AG09309 (cell line): ENCODE results near the gene SESTD1.
A peak's percentile ranks its signal among the peaks of the same experiment; 100 is the strongest.
"Not testable (repeated sequence)": the region's sequence is repeated elsewhere in the genome, so short reads cannot be mapped to it uniquely, and the experiment has no call there.

Source experiments
- DNase-seq: peaks from one replicate; pipeline ENCODE4 v3.0.0-alpha.2; 2010; ENCODE audit warnings: low read depth
- H3K4me3 ChIP-seq: 2 replicates; pipeline ENCODE4 v1.5.1; 2011; ENCODE audit warnings: mild to moderate bottlenecking, low read depth, low read length, moderate library complexity; ENCODE audit not compliant: control insufficient read depth
- TF ChIP-seq, protein P1 (sequence below): IDR thresholded peaks from 2 replicates; pipeline ENCODE4 v1.5.1; 2011; ENCODE audit warnings: mild to moderate bottlenecking, low read depth, low read length, inconsistent platforms; ENCODE audit not compliant: insufficient read depth, control insufficient read depth; ENCODE audit errors: missing control alignments

The SESTD1 gene

GRCh38 chr2:179218848-179219594, 45.6 kb downstream of the SESTD1 start:
- peak; percentile 74 for DNase-seq
- H3K4me3 ChIP-seq: no peak overlapping the region
- TF ChIP-seq, protein P1, sequence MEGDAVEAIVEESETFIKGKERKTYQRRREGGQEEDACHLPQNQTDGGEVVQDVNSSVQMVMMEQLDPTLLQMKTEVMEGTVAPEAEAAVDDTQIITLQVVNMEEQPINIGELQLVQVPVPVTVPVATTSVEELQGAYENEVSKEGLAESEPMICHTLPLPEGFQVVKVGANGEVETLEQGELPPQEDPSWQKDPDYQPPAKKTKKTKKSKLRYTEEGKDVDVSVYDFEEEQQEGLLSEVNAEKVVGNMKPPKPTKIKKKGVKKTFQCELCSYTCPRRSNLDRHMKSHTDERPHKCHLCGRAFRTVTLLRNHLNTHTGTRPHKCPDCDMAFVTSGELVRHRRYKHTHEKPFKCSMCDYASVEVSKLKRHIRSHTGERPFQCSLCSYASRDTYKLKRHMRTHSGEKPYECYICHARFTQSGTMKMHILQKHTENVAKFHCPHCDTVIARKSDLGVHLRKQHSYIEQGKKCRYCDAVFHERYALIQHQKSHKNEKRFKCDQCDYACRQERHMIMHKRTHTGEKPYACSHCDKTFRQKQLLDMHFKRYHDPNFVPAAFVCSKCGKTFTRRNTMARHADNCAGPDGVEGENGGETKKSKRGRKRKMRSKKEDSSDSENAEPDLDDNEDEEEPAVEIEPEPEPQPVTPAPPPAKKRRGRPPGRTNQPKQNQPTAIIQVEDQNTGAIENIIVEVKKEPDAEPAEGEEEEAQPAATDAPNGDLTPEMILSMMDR: peak; percentile 93

- H3K4me3 ChIP-seq, DNase-seq: not testable (repeated sequence)
Measured at GRCh38 chr2:179214671-179215070, 50.0 kb downstream of the SESTD1 start.

DNA sequence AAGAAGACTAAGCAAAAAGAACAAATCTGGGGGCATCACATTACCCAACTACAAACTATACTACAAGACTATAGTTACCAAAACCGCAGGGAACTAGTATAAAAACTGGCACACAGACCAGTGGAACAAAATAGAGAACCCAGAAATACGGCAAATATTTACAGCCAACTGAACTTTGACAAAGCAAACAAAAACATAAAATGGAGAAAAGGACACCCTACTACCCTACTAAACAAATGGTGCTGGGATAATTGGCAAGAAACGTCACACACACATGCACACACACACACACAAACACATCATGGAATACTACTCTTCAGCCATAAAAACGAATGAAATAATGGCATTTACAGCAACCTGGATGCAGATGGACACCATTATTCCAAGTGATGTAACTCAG, 53.3 kb downstream of the SESTD1 start:
- H3K4me3 ChIP-seq: no peak overlapping the region
- no peak for DNase-seq
- TF ChIP-seq, protein P1: no peak

- H3K4me3 ChIP-seq: not testable (repeated sequence)
Measured at GRCh38 chr2:179208277-179208676, 56.4 kb downstream of the SESTD1 start.

GRCh38 chr2:179207047-179207446, 57.6 kb downstream of the SESTD1 start:
- TF ChIP-seq, protein P1: no peak
- no peak overlapping the region for H3K4me3 ChIP-seq
- no peak for DNase-seq

More at GRCh38 chr2:179208277-179208676, 56.4 kb downstream of the SESTD1 start:
- DNase-seq: not testable (repeated sequence)

DNA sequence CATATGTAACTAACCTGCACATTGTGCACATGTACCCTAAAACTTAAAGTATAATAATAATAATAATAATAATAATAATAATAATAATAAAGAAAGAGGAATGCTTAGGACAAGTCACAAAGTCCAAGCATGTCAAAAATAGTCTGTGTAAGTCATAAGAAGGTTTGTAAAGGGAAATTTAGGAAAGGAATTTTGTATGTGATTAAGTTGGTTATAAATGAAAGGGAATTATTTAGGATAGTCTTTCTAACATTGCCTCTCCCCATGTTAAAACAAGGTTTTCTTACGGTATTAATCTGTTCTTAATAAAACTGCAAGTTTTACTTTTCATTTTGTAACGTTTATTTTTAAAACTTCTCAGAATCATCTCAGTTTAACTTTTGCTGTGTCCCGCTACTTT, 62.8 kb downstream of the SESTD1 start:
- H3K4me3 ChIP-seq: no peak overlapping the region
- TF ChIP-seq, protein P1: no peak
- no peak for DNase-seq

DNA sequence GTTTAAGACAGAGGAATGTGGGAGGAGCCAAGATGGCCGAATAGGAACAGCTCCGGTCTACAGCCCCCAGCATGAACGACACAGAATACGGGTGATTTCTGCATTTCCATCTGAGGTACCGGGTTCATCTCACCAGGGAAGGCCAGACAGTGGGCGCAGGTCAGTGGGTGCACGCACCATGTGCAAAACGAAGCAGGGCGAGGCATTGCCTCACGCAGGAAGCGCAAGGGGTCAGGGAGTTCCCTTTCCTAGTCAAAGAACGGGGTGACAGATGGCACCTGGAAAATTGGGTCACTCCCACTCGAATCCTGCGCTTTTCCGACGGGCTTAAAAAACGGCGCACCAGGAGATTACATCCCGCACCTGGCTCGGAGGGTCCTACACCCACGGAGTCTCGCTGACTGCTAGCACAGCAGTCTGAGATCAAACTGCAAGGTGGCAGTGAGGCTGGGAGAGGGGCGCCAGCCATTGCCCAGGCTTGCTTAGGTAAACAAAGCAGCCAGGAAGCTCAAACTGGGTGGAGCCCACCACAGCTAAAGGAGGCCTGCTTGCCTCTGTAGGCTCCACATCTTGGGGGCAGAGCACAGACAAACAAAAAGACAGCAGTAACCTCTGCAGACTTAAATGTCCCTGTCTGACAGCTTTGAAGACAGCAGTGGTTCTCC, 68.6 kb downstream of the SESTD1 start:
- H3K4me3 ChIP-seq, DNase-seq: not testable (repeated sequence)

DNA sequence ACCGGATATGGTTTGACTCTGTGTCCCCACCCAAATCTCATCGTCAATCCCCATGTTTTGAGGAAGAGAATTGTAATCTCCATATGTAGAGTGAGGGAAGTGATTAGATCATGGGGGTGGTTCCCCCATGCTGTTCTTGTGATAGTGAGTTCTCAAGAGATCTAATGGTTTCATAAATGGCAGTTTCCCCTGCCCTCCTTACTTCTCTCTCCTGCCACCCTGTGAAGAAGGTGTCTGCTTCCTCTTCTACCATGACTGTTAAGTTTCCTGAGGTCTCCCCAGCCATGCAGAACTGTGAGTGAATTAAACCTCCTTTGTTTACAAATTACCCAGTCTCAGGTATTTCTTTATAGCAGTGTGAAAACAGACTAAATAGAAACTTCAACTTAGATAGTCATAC, 69.5 kb downstream of the SESTD1 start:
- TF ChIP-seq, protein P1: no peak
- DNase-seq: no peak
- no peak overlapping the region for H3K4me3 ChIP-seq
